Lower leg skin (tissue), 4 donors: Measurements from ENCODE around the gene FARP1. TPM values are rescaled to one million over a fixed set of nuclear protein-coding genes. Genes with fewer than 3 reads are reported as not detected.

Experiments
- DNase-seq, 2 donors: peaks; one replicate each; pipeline ENCODE4 v3.0.0-alpha.2; 2019; ENCODE audit warnings: low spot score in 2 of 2
- H3K4me3 ChIP-seq: fragments of 200-600 bp; sonication (generic); 2 replicates; pipeline ENCODE4 v1.5.1; 2017; ENCODE audit warnings: mild to moderate bottlenecking, low read depth; ENCODE audit not compliant: poor library complexity, severe bottlenecking
- POLR2A ChIP-seq, 2 donors: fragments of 450-650 bp; IDR thresholded peaks; one replicate each; pipeline ENCODE4 v1.6.1; 2016 to 2017; ENCODE audit warnings: antibody characterized with exemption in 2 of 2, mild to moderate bottlenecking in 1 of 2, moderate library complexity in 1 of 2
- WGBS, 2 donors: methylation state at CpG; one replicate each; pipeline ENCODE4 v1.1.5; 2018; 5-methylcytosine and 5-hydroxymethylcytosine counted together
- intact Hi-C: fragments of 100-400 bp; cut with DNase I; formaldehyde crosslinking; loops from one replicate; pipeline ENCODE4 v1.15.0; 2023; ENCODE audit warnings: low total_unique reads
- total RNA-seq, 4 donors: library from RNA; depleted of rRNA; stranded (reverse); fragments of >200 nt; gene quantifications; one replicate each; pipeline ENCODE4 v1.1.0, GENCODE V29; 2016
- TF ChIP-seq, protein P1 (sequence below), 3 donors: fragments of 450-650 bp; IDR thresholded peaks; one replicate each; pipeline ENCODE4 v1.5.1; 2016; ENCODE audit warnings: antibody characterized with exemption in 3 of 3, mild to moderate bottlenecking in 3 of 3, moderate library complexity in 2 of 3

FARP1 gene
- total RNA-seq, 4 donors from 2014 or later, result 4.9 to 26.2 (median 13.3) TPM

DNA sequence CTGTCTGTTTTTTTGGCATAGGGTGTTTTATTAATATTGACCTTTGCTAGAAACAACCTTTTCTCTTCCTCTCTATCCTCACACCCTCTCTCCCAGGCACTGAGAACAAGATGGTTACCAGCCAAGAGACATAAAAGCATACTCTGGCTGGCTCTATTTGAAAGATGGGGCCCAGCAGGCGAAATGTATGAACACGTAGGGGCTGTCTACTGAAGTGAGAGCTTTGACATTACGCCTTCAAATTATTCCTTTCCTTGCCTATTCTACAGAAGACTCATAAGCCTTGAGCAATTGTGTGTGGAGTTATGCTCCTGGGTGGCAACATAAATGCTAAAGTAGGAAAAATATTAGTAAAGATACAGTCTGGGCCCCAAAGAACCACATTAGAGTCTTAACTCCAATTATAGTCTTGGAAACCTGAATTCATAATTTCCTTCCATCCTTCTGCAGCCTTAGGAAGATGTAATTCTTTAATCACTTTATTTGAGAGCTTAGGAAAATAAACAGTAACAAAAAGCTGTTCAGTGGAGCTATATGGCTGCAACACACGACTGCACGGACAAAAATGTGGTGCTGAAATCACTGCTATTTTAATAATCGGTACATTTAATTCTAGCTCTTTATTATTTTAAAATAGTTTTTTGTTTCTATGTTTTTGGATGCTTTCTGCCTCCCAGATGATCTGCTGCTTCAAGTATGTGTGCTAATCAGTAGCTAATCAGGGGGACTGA lies 156.5 kb downstream of the FARP1 start:
- DNase-seq, result no peak

DNA sequence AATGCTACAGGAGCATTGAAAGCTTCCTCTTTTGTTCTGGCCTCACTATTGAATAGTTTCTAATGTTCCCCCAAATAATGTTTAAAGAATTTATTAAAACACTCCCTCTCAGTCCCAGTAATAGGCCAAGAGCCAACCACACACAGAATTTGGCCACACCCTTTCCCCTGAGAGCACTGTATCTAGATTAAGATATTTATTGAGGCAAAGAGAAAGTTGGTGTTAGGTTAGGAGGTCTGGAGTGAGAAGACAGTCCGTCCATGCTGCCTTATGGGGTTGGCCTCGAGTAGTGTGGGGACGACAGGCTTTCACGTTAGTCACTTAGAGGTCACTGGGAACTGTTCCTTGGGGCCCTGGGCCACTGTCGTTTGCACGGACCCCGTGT lies 157.1 kb downstream of the FARP1 start:
- TF ChIP-seq, protein P1, sequence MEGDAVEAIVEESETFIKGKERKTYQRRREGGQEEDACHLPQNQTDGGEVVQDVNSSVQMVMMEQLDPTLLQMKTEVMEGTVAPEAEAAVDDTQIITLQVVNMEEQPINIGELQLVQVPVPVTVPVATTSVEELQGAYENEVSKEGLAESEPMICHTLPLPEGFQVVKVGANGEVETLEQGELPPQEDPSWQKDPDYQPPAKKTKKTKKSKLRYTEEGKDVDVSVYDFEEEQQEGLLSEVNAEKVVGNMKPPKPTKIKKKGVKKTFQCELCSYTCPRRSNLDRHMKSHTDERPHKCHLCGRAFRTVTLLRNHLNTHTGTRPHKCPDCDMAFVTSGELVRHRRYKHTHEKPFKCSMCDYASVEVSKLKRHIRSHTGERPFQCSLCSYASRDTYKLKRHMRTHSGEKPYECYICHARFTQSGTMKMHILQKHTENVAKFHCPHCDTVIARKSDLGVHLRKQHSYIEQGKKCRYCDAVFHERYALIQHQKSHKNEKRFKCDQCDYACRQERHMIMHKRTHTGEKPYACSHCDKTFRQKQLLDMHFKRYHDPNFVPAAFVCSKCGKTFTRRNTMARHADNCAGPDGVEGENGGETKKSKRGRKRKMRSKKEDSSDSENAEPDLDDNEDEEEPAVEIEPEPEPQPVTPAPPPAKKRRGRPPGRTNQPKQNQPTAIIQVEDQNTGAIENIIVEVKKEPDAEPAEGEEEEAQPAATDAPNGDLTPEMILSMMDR (IDR thresholded peaks at IDR 0.05), result no peak
- TF ChIP-seq POLR2A (IDR thresholded peaks at IDR 0.05), result no peak
- no peak overlapping the region for H3K4me3 ChIP-seq
- WGBS, 2 donors, result 50 to 52% methylated on average over 7 of the region's 7 CpGs
- intact Hi-C loops, result no loop called here
- DNase-seq, result no peak

More for the DNA sequence above, 156.5 kb downstream of the FARP1 start:
- H3K4me3 ChIP-seq, result no peak overlapping the region
- WGBS, 2 donors, result 67 to 69% methylated on average over 6 of the region's 6 CpGs
- no peak for TF ChIP-seq POLR2A (IDR thresholded peaks at IDR 0.05)
- TF ChIP-seq, protein P1 (IDR thresholded peaks at IDR 0.05), result no peak
- intact Hi-C loops, result no loop called here

DNA sequence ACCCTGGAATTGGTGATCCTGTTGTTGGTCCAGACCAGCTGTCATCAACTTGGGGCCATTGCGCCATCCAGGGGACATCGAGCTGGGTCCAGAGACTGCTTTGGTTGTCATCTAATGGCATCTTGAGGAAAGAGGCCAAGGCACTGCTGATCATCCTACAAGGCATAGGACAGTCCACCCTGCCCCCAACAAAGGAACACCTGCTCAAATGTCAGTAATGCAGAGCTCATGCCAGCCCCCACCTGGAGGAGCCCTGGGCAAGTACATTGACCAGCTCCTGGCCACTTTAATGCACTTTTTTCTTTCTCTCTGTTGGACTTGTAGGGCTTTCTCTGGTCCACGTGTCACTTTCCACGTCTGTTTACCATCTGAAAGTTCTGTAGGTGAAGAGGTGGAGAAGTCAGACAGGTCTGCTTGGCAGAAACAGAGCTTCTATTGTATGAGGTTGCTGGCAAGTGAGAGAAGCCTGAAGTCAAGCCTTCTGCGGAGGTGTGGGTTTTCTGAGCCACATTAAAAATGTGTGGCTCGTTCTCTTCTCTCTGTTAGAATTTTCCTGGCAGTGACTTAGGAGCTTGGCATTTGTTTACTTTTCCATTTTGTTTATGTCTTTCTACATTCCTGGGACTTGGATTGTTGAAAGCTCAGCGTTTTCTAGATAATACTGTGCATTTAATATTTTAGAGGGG lies 158.2 kb downstream of the FARP1 start:
- TF ChIP-seq, protein P1 (IDR thresholded peaks at IDR 0.05), result no peak
- no peak for TF ChIP-seq POLR2A (IDR thresholded peaks at IDR 0.05)
- H3K4me3 ChIP-seq, result no peak overlapping the region
- intact Hi-C loops, result no loop called here
- DNase-seq, result no peak
- 49% methylated on average over 7 of the region's 7 CpGs for WGBS, 2 donors

DNA sequence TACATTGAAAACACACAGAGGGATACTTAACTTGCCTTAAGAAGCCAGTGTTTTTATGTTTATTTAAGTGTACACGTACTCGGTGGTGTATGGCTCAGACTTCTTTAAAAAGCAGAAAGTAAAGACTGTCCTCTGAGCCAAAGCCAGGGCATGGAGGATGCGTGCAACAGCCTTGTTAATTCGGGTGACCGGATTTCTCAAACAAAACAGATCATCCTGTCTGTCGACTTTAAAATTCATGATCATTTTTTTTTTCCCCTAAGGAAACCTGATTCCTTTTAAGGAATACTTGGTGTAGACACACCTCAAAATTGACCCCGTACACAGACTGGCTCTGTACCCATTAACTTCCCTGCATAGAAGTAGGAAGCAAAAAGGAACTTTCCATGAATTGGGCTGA lies 158.8 kb downstream of the FARP1 start:
- DNase-seq, result no peak
- intact Hi-C loops, result no loop called here
- 37 to 47% methylated on average over 7 of the region's 7 CpGs for WGBS, 2 donors
- TF ChIP-seq POLR2A (IDR thresholded peaks at IDR 0.05), result no peak
- TF ChIP-seq, protein P1 (IDR thresholded peaks at IDR 0.05), result no peak
- no peak overlapping the region for H3K4me3 ChIP-seq

DNA sequence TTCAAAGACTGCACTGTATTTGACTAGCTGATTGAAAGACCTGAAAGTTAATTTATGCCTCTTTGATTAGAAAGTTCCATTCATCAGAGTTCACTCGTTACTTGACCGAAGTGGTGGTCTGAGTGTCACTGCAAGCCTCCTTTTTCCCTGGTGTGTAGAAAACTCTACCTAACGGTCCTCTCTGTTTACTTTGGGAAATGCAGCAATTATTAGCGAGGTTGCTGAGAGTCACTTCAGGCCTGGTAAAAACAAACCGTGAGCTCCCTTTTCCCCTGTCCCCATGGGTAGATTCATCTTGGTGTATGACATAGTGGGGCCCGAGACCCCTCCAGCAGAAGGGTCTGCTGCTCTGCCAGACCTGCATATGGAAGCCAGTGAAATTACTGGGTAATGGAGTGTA lies 161.0 kb downstream of the FARP1 start:
- no peak for DNase-seq
- TF ChIP-seq, protein P1 (IDR thresholded peaks at IDR 0.05), result no peak
- TF ChIP-seq POLR2A (IDR thresholded peaks at IDR 0.05), result no peak
- no peak overlapping the region for H3K4me3 ChIP-seq
- WGBS, 2 donors, result 92% methylated on average over 6 of the region's 6 CpGs
- intact Hi-C loops, result no loop called here
